HepG2 (cell line): ENCODE results near the gene HK3. TPM values are rescaled to one million over a fixed set of nuclear protein-coding genes. Genes with fewer than 3 reads are reported as not detected.

Source experiments
- ATAC-seq: fragments of 200-7000 bp; cut with Tn5 transposase; 3 replicates; pipeline ENCODE4 v1.9.1; 2020; ENCODE audit warnings: mild to moderate bottlenecking, moderate library complexity
- BruUV-seq: library from RNA; stranded (reverse); fragments of 400-500 nt; replicated peaks from 2 replicates; lab custom pipeline; 2021; lab: Mats Ljungman, UMichigan
- CTCF ChIA-PET: fragments of 300-600 bp; formaldehyde crosslinking; extraction: SDS; loops from one replicate; lab custom pipeline; 2021; ENCODE audit warnings: low total read pairs, inconsistent platforms, low intra/inter-chr PET ratio; lab: Yijun Ruan, JAX
- POLR2A ChIA-PET: fragments of 350-600 bp; sonication (Branson Sonifier 250); formaldehyde crosslinking; loops from one replicate; lab custom pipeline; 2020; ENCODE audit warnings: antibody characterized with exemption, inconsistent platforms; lab: Yijun Ruan, JAX
- DNase-seq: peaks from one replicate; pipeline ENCODE4 v3.0.0-alpha.2; 2015; ENCODE audit warnings: low spot score
- FAIRE-seq: peaks from 3 replicates; lab custom pipeline; 2011; peaks lifted over from hg19 to GRCh38; lab: Jason Lieb, UNC
- H2AFZ ChIP-seq: one replicate; pipeline ENCODE4 v1.6.1; 2011; ENCODE audit warnings: low read length, inconsistent platforms
- H3K27ac ChIP-seq: fragments of 300-600 bp; 3 replicates; pipeline ENCODE4 v1.8.0; 2011; ENCODE audit warnings: mixed run types, mild to moderate bottlenecking, mixed read lengths, low read length, inconsistent platforms; ENCODE audit not compliant: insufficient read depth; ENCODE audit errors: extremely low read length
- H3K27me3 ChIP-seq, 2 experiments: fragments of 200-600 bp in 1 of 2; 2 replicates in 1 of 2; 3 replicates in 1 of 2; pipeline versions ENCODE4 v1.6.0 to v1.8.0; 2011; ENCODE audit warnings: low read length in 2 of 2, mild to moderate bottlenecking in 2 of 2, moderate library complexity in 2 of 2, inconsistent platforms in 1 of 2; ENCODE audit not compliant: insufficient read depth in 2 of 2, control insufficient read depth in 1 of 2
- H3K36me3 ChIP-seq, 2 experiments: fragments of 200-600 bp in 1 of 2; replicated peaks in 1 of 2; 2 replicates in 1 of 2; 3 replicates in 1 of 2; pipeline versions ENCODE4 v1.5.1 to v1.8.0; 2011; ENCODE audit warnings: low read length in 2 of 2, inconsistent platforms in 1 of 2; ENCODE audit not compliant: insufficient read depth in 2 of 2, control insufficient read depth in 1 of 2
- H3K4me1 ChIP-seq: 2 replicates; pipeline ENCODE4 v1.5.1; 2012; ENCODE audit warnings: low read length, inconsistent platforms; ENCODE audit not compliant: insufficient read depth
- H3K4me2 ChIP-seq: 2 replicates; pipeline ENCODE4 v1.6.0; 2011; ENCODE audit warnings: low read depth, low read length, inconsistent platforms
- H3K4me3 ChIP-seq, 3 experiments: fragments of 200-600 bp in 1 of 3; sonication (generic), shearing (Covaris generic) in 1 of 3; replicated peaks in 1 of 3; 2 replicates each; pipeline ENCODE4 v1.5.1; 2011 to 2016; ENCODE audit warnings: low read length in 3 of 3, inconsistent platforms in 2 of 3, low read depth in 2 of 3, mild to moderate bottlenecking in 2 of 3, control low read depth in 1 of 3, mixed read lengths in 1 of 3; ENCODE audit not compliant: insufficient read depth in 1 of 3
- H3K79me2 ChIP-seq: one replicate; pipeline ENCODE4 v1.6.1; 2011; ENCODE audit warnings: low read length, inconsistent platforms; ENCODE audit not compliant: insufficient read depth
- H3K9ac ChIP-seq: 2 replicates; pipeline ENCODE4 v1.6.0; 2011; ENCODE audit warnings: mild to moderate bottlenecking, low read depth, low read length, inconsistent platforms; ENCODE audit not compliant: insufficient read depth
- H3K9me3 ChIP-seq: 2 replicates; pipeline ENCODE4 v1.5.1; 2012; ENCODE audit warnings: mild to moderate bottlenecking, low read length
- H4K20me1 ChIP-seq: 2 replicates; pipeline ENCODE4 v1.6.0; 2011; ENCODE audit warnings: inconsistent platforms, mild to moderate bottlenecking, low read length, moderate library complexity; ENCODE audit not compliant: insufficient read depth
- BCL6 ChIP-seq: IDR thresholded peaks from 2 replicates; pipeline ENCODE4 v1.6.1; 2016; ENCODE audit warnings: missing genetic modification reagents, missing compliant biosample characterization
- HNF4A ChIP-seq: sonication (generic); formaldehyde crosslinking; IDR thresholded peaks from 2 replicates; pipeline ENCODE4 v1.4.0; 2020; ENCODE audit warnings: missing genetic modification reagents
- KDM1A ChIP-seq: IDR thresholded peaks from 2 replicates; pipeline ENCODE4 v1.6.1; 2016; ENCODE audit warnings: missing compliant biosample characterization
- NPAS2 ChIP-seq: sonication (generic); formaldehyde crosslinking; IDR thresholded peaks from 2 replicates; pipeline ENCODE4 v1.8.0; 2022; ENCODE audit warnings: mild to moderate bottlenecking, missing genetic modification reagents, borderline replicate concordance
- NR2C2 ChIP-seq: sonication (generic); formaldehyde crosslinking; IDR thresholded peaks from 2 replicates; pipeline ENCODE4 v1.4.0; 2020; ENCODE audit warnings: missing genetic modification reagents, mild to moderate bottlenecking, moderate library complexity, borderline replicate concordance
- ZBTB38 ChIP-seq: sonication (generic); formaldehyde crosslinking; IDR thresholded peaks from 2 replicates; pipeline ENCODE4 v1.5.1; 2020; ENCODE audit warnings: mild to moderate bottlenecking, missing genetic modification reagents
- ZFP36 ChIP-seq: fragments of 150-350 bp; IDR thresholded peaks from 2 replicates; pipeline ENCODE4 v1.6.1; 2018; ENCODE audit warnings: borderline replicate concordance, low read length, low read depth; ENCODE audit not compliant: partially characterized antibody
- ZMYM3 ChIP-seq: sonication (generic); formaldehyde crosslinking; IDR thresholded peaks from 2 replicates; pipeline ENCODE4 v1.5.1; 2020; ENCODE audit warnings: mild to moderate bottlenecking, missing genetic modification reagents
- ZNF687 ChIP-seq: sonication (generic); formaldehyde crosslinking; IDR thresholded peaks from 2 replicates; pipeline ENCODE4 v1.5.1; 2020; ENCODE audit warnings: mild to moderate bottlenecking, missing genetic modification reagents, moderate library complexity
- ZNF816 ChIP-seq: sonication (generic); formaldehyde crosslinking; IDR thresholded peaks from 2 replicates; pipeline ENCODE4 v1.8.0; 2022; ENCODE audit warnings: missing genetic modification reagents, mild to moderate bottlenecking, borderline replicate concordance
- ZZZ3 ChIP-seq: sonication (generic); formaldehyde crosslinking; IDR thresholded peaks from 2 replicates; pipeline ENCODE4 v1.4.0; 2020; ENCODE audit warnings: missing genetic modification reagents, mild to moderate bottlenecking, borderline replicate concordance
- WGBS: methylation state at CpG from one replicate; pipeline ENCODE4 v1.1.6; 2017; ENCODE audit warnings: low lambda C conversion rate; 5-methylcytosine and 5-hydroxymethylcytosine counted together
- in situ Hi-C: cut with HindIII; loops from 2 replicates; pipeline ENCODE4 v1.10.0; 2017; ENCODE audit warnings: low pct_unique_long_range_greater_than_20kb; ENCODE audit not compliant: extremely low pct_ligation_motif_present
- intact Hi-C: fragments of 100-400 bp; cut with micrococcal nuclease; formaldehyde crosslinking; loops from one replicate; pipeline ENCODE4 v1.10.0; 2022; ENCODE audit not compliant: unreplicated experiment
- polyA plus RNA-seq, 8 experiments: library from polyadenylated mRNA; depleted of rRNA in 3 of 8; stranded (reverse) in 7 of 8; unstranded in 1 of 8; fragments of >200 nt; fragmentation: Illumina TruSeq in 4 of 8; extraction: Trizol in 4 of 8; gene quantifications; 2 replicates each; pipeline versions ENCODE4 v1.2.1 to v1.2.3, GENCODE V29; 2011 to 2016; ENCODE audit warnings: low read depth in 4 of 8, missing spikeins in 1 of 8, mixed read lengths in 1 of 8; ENCODE audit not compliant: insufficient read depth in 1 of 8
- total RNA-seq, 5 experiments: library from RNA; depleted of rRNA; stranded (reverse); fragments of >200 nt; fragmentation: Illumina TruSeq; extraction: Trizol; gene quantifications; 2 replicates each; pipeline ENCODE4 v1.2.3, GENCODE V29; 2016; ENCODE audit warnings: low read depth in 1 of 5
- TF ChIP-seq, protein P1 (sequence below): sonication (generic); formaldehyde crosslinking; conservative IDR thresholded peaks from 2 replicates; pipeline ENCODE4 v1.4.0; 2020; ENCODE audit warnings: mild to moderate bottlenecking, missing genetic modification reagents, moderate library complexity
- TF ChIP-seq, protein P2 (sequence below): sonication (generic); formaldehyde crosslinking; IDR thresholded peaks from 2 replicates; pipeline ENCODE4 v1.4.0; 2020; ENCODE audit warnings: missing genetic modification reagents

Gene HK3
- total and polyA plus RNA-seq, 2 of the 13 experiments (the other 11 are each of a cell fraction or from before 2014, with no cell fraction given): not detected

DNA sequence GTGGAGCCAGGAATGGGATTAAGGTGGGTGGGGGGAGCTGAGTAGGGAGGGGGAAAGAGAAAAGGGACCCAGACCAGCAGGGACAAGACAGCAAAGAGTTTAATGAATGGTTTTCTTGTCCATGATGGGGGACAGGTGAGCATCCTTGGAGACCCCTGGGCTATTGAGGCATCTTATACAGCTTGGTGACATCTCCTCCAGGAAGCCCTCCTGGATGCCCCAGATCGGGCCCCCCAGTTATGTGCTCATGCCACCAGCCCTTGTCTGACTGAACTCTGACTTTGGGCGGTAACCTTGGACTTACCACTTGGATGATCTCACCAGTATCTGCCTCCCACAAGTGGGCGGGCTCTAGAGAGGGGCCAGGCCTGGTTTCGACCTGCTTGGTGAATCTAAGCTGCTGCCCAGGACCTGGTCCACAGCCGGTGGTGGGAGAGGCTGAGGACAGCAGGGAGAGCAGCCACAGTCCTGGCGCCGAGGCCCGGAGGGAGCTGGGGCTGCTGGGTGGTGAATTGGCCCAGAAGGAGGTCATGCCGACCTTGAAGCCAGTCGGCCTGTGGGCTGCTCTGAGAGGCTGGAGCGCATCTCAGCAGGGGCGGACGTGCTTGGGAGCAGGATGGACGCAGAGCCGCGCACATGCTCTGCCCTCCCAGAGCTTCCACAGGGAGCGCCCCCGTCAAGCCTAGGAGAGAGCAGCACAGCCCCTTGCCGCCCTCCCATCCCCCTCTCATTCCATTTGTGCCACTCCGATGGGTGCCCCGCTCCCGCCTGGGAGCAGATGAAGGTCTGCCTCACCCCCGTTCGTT is 52.6 kb downstream of the HK3 start:
- ChIA-PET POLR2A (no interaction called here), CTCF (no interaction called here)
- WGBS: 33% methylated on average over 11 of the region's 24 CpGs
- DNase-seq (peak; percentile 45), ATAC-seq (peak; percentile 80), FAIRE-seq (no peak)
- no peaks in the 10 kb centered on the region for H4K20me1 ChIP-seq
- H3K9ac ChIP-seq: no peak overlapping the region
- H3K4me3 ChIP-seq: peak overlapping the region in 1 of 3 experiments; percentile 44; a peak in 1 of 6 replicates
- peaks cover 9 to 71% of the 10 kb centered on the region in 2 experiments; a peak in 4 of 5 replicates for H3K27me3 ChIP-seq
- 0 out of 2 replicates have a peak, but pooled peaks cover 13% of the 10 kb centered on the region for H3K4me1 ChIP-seq
- no TSS peak for BruUV-seq
- H3K36me3 ChIP-seq: no peaks in the 10 kb centered on the region
- H3K9me3 ChIP-seq: no peaks in the 10 kb centered on the region
- in situ Hi-C loops: no loop called here
- no peak overlapping the region for H2AFZ ChIP-seq
- H3K27ac ChIP-seq: no peak overlapping the region
- intact Hi-C loops: no loop called here
- peak overlapping the region; percentile 8; the same call in 1 of the 2 replicates for H3K4me2 ChIP-seq
- no peaks in the 10 kb centered on the region for H3K79me2 ChIP-seq
- 0 out of 2 replicates have a peak, but pooled peaks have one; percentile 16 for TF ChIP-seq NR2C2
- TF ChIP-seq, protein P1, sequence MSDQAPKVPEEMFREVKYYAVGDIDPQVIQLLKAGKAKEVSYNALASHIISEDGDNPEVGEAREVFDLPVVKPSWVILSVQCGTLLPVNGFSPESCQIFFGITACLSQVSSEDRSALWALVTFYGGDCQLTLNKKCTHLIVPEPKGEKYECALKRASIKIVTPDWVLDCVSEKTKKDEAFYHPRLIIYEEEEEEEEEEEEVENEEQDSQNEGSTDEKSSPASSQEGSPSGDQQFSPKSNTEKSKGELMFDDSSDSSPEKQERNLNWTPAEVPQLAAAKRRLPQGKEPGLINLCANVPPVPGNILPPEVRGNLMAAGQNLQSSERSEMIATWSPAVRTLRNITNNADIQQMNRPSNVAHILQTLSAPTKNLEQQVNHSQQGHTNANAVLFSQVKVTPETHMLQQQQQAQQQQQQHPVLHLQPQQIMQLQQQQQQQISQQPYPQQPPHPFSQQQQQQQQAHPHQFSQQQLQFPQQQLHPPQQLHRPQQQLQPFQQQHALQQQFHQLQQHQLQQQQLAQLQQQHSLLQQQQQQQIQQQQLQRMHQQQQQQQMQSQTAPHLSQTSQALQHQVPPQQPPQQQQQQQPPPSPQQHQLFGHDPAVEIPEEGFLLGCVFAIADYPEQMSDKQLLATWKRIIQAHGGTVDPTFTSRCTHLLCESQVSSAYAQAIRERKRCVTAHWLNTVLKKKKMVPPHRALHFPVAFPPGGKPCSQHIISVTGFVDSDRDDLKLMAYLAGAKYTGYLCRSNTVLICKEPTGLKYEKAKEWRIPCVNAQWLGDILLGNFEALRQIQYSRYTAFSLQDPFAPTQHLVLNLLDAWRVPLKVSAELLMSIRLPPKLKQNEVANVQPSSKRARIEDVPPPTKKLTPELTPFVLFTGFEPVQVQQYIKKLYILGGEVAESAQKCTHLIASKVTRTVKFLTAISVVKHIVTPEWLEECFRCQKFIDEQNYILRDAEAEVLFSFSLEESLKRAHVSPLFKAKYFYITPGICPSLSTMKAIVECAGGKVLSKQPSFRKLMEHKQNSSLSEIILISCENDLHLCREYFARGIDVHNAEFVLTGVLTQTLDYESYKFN (CRISPR knock-in tag): peak; percentile 41
- TF ChIP-seq ZNF687 (CRISPR knock-in tag): peak; percentile 32; the same call in 1 of the 2 replicates
- peak; percentile 30; the same call in 1 of the 2 replicates for TF ChIP-seq HNF4A (CRISPR knock-in tag)
- TF ChIP-seq ZBTB38: 0 out of 2 replicates have a peak, but pooled peaks have one; percentile 36
- TF ChIP-seq ZNF816: no peak
- 0 out of 2 replicates have a peak, but pooled peaks have one; percentile 25 for TF ChIP-seq ZZZ3 (CRISPR knock-in tag)
- TF ChIP-seq KDM1A (CRISPR knock-in tag): no peak
- TF ChIP-seq ZFP36: peak; percentile 95
- TF ChIP-seq, protein P2, sequence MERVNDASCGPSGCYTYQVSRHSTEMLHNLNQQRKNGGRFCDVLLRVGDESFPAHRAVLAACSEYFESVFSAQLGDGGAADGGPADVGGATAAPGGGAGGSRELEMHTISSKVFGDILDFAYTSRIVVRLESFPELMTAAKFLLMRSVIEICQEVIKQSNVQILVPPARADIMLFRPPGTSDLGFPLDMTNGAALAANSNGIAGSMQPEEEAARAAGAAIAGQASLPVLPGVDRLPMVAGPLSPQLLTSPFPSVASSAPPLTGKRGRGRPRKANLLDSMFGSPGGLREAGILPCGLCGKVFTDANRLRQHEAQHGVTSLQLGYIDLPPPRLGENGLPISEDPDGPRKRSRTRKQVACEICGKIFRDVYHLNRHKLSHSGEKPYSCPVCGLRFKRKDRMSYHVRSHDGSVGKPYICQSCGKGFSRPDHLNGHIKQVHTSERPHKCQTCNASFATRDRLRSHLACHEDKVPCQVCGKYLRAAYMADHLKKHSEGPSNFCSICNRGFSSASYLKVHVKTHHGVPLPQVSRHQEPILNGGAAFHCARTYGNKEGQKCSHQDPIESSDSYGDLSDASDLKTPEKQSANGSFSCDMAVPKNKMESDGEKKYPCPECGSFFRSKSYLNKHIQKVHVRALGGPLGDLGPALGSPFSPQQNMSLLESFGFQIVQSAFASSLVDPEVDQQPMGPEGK (CRISPR knock-in tag): 0 out of 2 replicates have a peak, but pooled peaks have one; percentile 17
- TF ChIP-seq BCL6 (CRISPR knock-in tag): no peak
- 0 out of 2 replicates have a peak, but pooled peaks have one; percentile 41 for TF ChIP-seq ZMYM3 (CRISPR knock-in tag)
- no peak for TF ChIP-seq NPAS2 (CRISPR knock-in tag)
